HEK293T (cell line): ENCODE measurements around the gene OSBPL7.

ENCODE experiments used
- ARNT ChIP-seq: fragments of 450-650 bp; IDR thresholded peaks from 2 replicates; pipeline ENCODE4 v1.6.1; 2017; ENCODE audit warnings: mild to moderate bottlenecking
- FOXA1 ChIP-seq: fragments of 450-650 bp; IDR thresholded peaks from 2 replicates; pipeline ENCODE4 v1.6.1; 2016; ENCODE audit warnings: mild to moderate bottlenecking
- FOXM1 ChIP-seq: fragments of 450-650 bp; IDR thresholded peaks from 2 replicates; pipeline ENCODE4 v1.6.1; 2017; ENCODE audit warnings: mild to moderate bottlenecking, borderline replicate concordance
- L3MBTL2 ChIP-seq: fragments of 450-650 bp; conservative IDR thresholded peaks from 2 replicates; pipeline ENCODE4 v1.6.1; 2016; ENCODE audit warnings: mild to moderate bottlenecking
- LEF1 ChIP-seq: fragments of 450-650 bp; IDR thresholded peaks from 2 replicates; pipeline ENCODE4 v1.6.1; 2017; ENCODE audit warnings: mild to moderate bottlenecking, borderline replicate concordance

- no peak for TF ChIP-seq FOXA1
- TF ChIP-seq L3MBTL2, result no peak
- TF ChIP-seq ARNT, result no peak
- no peak for TF ChIP-seq FOXM1
- TF ChIP-seq LEF1, result no peak
These were observed 58.9 kb downstream of the OSBPL7 start for GRCh38 chr17:47762728-47763127.
